GM18505 (cell line): ENCODE results near the gene AP3D1.

ENCODE experiments used
- ATAC-seq: cut with Tn5 transposase; IDR thresholded peaks from one replicate; pipeline ENCODE4 v1.9.1; 2021; ENCODE audit not compliant: unreplicated experiment
- POLR2A ChIP-seq: IDR thresholded peaks from 4 replicates; pipeline ENCODE4 v1.6.1; 2011; ENCODE audit warnings: borderline replicate concordance; ENCODE audit not compliant: insufficient read depth, insufficient read length; ENCODE audit errors: extremely low read depth

AP3D1 gene

GRCh38 chr19:2154587-2155075 lies 3.3 kb upstream of the AP3D1 start:
- no peak for TF ChIP-seq POLR2A
- ATAC-seq: no peak

- TF ChIP-seq POLR2A: no peak
- ATAC-seq: peak; percentile 23
Observed at GRCh38 chr19:2150794-2151338, 500 bp downstream of the AP3D1 start.

- no peak for ATAC-seq
- no peak for TF ChIP-seq POLR2A
Observed at GRCh38 chr19:2149980-2150793, 1.2 kb downstream of the AP3D1 start.

- no peak for ATAC-seq
- TF ChIP-seq POLR2A: no peak
Observed at GRCh38 chr19:2148482-2149135, 2.8 kb downstream of the AP3D1 start.

- TF ChIP-seq POLR2A: no peak
Observed at GRCh38 chr19:2145831-2146241, 5.5 kb downstream of the AP3D1 start.

GRCh38 chr19:2144190-2144589 lies 7.2 kb downstream of the AP3D1 start:
- ATAC-seq: no peak
- no peak for TF ChIP-seq POLR2A

More at GRCh38 chr19:2145831-2146241, 5.5 kb downstream of the AP3D1 start:
- ATAC-seq: no peak

- TF ChIP-seq POLR2A: no peak
- no peak for ATAC-seq
Observed at GRCh38 chr19:2142173-2142829, 9.1 kb downstream of the AP3D1 start.

- no peak for TF ChIP-seq POLR2A
- no peak for ATAC-seq
Observed at GRCh38 chr19:2140138-2140569, 11.2 kb downstream of the AP3D1 start.

- no peak for ATAC-seq
- no peak for TF ChIP-seq POLR2A
Observed at GRCh38 chr19:2139385-2140137, 11.8 kb downstream of the AP3D1 start.

GRCh38 chr19:2138061-2138728 lies 13.2 kb downstream of the AP3D1 start:
- TF ChIP-seq POLR2A: no peak

GRCh38 chr19:2136796-2137195 lies 14.6 kb downstream of the AP3D1 start:
- ATAC-seq: no peak
- no peak for TF ChIP-seq POLR2A

More at GRCh38 chr19:2138061-2138728, 13.2 kb downstream of the AP3D1 start:
- ATAC-seq: no peak
